ENCODE data around the gene SLC45A2. TPM values are rescaled to one million over a fixed set of nuclear protein-coding genes. Genes with fewer than 3 reads are reported as not detected.
"Not testable (repeated sequence)": the region's sequence is repeated elsewhere in the genome, so short reads cannot be mapped to it uniquely, and the experiment has no call there.

Gene SLC45A2
- total RNA-seq, 1 experiment from 2014 or later = not detected

DNA sequence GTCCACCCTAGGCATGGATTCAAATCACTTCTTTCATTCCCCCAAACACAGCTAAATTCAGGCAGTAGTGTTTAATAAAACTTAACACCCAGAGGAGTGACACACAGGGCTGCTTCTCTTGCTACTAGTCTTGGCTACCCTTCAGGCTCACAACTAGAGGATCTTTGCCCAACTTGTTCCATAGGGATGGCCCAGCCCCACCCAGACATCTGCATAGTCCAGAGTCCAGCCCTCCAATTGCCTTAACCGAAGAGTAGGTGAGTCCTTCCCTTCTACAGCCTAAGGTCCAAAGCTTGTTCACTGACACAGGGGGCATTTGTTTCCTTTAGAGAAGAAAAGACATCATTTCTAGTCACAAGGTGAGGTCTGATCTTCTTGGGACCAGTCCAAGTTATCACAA lies 63.5 kb downstream of the SLC45A2 start:
- no peak for DNase-seq
- Histone ChIP-seq H3K36me3 (ENCODE audit: insufficient read depth, low read length) (no peaks in the 10 kb centered on the region), H3K9me2 (replicated peaks; ENCODE audit: insufficient read depth, low read length) (no peaks in the 10 kb centered on the region), H3K4me1 (ENCODE audit: low read length) (no peaks in the 10 kb centered on the region), H3K27me3 (ENCODE audit: low read length) (no peaks in the 10 kb centered on the region), H3K4me2 (ENCODE audit: low read depth, low read length, poor library complexity, severe bottlenecking) (no peak overlapping the region), H2AFZ (ENCODE audit: low read length) (no peak overlapping the region), H3K4me3 (ENCODE audit: low read length) (no peak overlapping the region), H3K9me3 (ENCODE audit: low read length) (no peaks in the 10 kb centered on the region), H3K27ac (ENCODE audit: low read length) (no peak overlapping the region), H3K9ac (ENCODE audit: low read length) (no peak overlapping the region), H3K79me2 (ENCODE audit: low read length) (no peaks in the 10 kb centered on the region), H4K20me1 (ENCODE audit: insufficient read depth, low read depth, low read length) (no peaks in the 10 kb centered on the region)

DNA sequence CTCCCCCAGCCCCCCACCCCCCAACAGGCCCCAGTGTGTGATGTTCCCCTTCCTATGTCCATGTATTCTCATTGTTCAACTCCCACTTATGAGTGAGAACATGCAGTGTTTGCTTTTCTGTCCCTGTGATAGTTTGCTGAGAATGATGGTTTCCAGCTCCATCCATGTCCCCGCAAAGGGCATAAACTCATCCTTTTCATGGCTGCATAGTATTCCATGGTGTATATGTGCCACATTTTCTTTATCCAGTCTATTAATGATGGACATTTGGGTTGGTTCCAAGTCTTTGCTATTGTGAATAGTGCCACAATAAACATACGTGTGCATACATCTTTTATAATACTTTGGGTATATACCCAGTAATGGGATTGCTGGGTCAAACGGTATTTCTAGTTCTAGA lies 69.6 kb downstream of the SLC45A2 start:
- H3K9ac ChIP-seq (ENCODE audit: low read length); DNase-seq; H3K9me3 ChIP-seq (ENCODE audit: low read length); H2AFZ ChIP-seq (ENCODE audit: low read length); H3K27ac ChIP-seq (ENCODE audit: low read length); H3K4me1 ChIP-seq (ENCODE audit: low read length); H3K36me3 ChIP-seq (ENCODE audit: insufficient read depth, low read length); H3K4me2 ChIP-seq (ENCODE audit: low read depth, low read length, poor library complexity, severe bottlenecking); H3K9me2 ChIP-seq (replicated peaks; ENCODE audit: insufficient read depth, low read length); H4K20me1 ChIP-seq (ENCODE audit: insufficient read depth, low read depth, low read length); H3K4me3 ChIP-seq (ENCODE audit: low read length); H3K79me2 ChIP-seq (ENCODE audit: low read length); H3K27me3 ChIP-seq (ENCODE audit: low read length): not testable (repeated sequence)

DNA sequence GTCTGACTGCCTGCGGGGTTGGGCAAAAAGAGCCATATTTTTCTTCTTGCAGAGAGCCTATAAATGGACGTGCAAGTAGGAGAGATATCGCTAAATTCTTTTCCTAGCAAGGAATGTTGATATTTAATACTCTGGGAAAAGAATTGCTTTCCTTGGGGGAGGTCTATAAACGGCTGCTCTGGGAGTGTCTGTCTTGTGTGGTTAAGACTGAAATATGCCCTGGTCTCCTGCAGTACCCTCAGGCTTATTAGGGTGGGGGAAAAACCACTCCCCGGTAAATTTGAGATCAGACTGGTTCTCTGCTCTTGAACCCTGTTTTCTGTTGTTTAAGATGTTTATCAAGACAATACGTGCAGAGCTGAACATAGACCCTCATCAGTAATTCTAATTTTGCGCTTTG lies 78.2 kb downstream of the SLC45A2 start:
- not testable (repeated sequence) for H4K20me1 ChIP-seq (ENCODE audit: insufficient read depth, low read depth, low read length); H3K27ac ChIP-seq (ENCODE audit: low read length); H2AFZ ChIP-seq (ENCODE audit: low read length); H3K4me3 ChIP-seq (ENCODE audit: low read length); DNase-seq; H3K9me3 ChIP-seq (ENCODE audit: low read length); H3K36me3 ChIP-seq (ENCODE audit: insufficient read depth, low read length); H3K9ac ChIP-seq (ENCODE audit: low read length); H3K9me2 ChIP-seq (replicated peaks; ENCODE audit: insufficient read depth, low read length); H3K27me3 ChIP-seq (ENCODE audit: low read length); H3K79me2 ChIP-seq (ENCODE audit: low read length); H3K4me2 ChIP-seq (ENCODE audit: low read depth, low read length, poor library complexity, severe bottlenecking); H3K4me1 ChIP-seq (ENCODE audit: low read length)

DNA sequence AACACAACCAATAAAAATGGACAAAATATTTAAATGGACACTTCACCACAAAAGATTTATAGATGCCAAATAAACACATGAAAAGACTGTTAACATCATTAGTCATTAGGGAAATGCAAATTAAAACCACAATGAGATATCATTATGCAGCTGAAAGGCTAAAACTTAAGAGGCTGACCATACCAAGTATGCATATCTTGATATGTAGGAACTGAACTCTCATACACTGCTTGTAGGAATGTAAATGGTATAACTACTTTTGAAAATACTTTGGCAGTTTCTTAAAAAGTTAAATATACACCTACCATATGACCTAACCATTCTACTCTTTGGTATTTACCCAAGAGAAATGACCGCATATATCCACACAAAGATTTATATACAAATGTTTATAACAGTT lies 79.1 kb downstream of the SLC45A2 start:
- Histone ChIP-seq H3K27me3 (ENCODE audit: low read length) (no peaks in the 10 kb centered on the region), H3K9ac (ENCODE audit: low read length) (no peak overlapping the region), H3K4me3 (ENCODE audit: low read length) (no peak overlapping the region), H2AFZ (ENCODE audit: low read length) (no peak overlapping the region), H3K79me2 (ENCODE audit: low read length) (no peaks in the 10 kb centered on the region), H3K9me3 (ENCODE audit: low read length) (peaks cover 4% of the 10 kb centered on the region), H3K27ac (ENCODE audit: low read length) (no peak overlapping the region), H3K9me2 (replicated peaks; ENCODE audit: insufficient read depth, low read length) (no peaks in the 10 kb centered on the region), H3K4me1 (ENCODE audit: low read length) (no peaks in the 10 kb centered on the region), H3K4me2 (ENCODE audit: low read depth, low read length, poor library complexity, severe bottlenecking) (no peak overlapping the region), H3K36me3 (ENCODE audit: insufficient read depth, low read length) (no peaks in the 10 kb centered on the region), H4K20me1 (ENCODE audit: insufficient read depth, low read depth, low read length) (no peaks in the 10 kb centered on the region)
- DNase-seq = no peak

DNA sequence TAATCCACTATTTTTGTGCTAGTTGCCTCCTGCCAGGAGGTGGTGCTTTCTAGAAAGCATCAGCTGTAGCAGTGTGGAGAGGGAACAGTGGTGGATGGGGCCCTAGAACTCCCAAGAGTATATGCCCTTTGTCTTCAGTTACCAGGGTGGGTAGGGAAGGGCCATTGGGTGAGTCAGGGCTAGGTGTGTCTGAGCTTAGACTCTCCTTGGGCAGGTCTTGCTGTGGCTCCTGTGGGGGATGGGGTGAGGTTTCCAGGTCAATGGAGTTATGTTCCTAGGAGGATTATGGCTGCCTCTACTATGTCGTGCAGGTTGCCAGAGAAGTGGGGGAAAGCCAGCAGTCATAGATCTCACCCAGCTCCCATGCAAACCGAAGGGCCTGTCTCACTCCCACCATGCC lies 81.4 kb downstream of the SLC45A2 start:
- no peak overlapping the region for H3K4me2 ChIP-seq (ENCODE audit: low read depth, low read length, poor library complexity, severe bottlenecking)
- no peak overlapping the region for H2AFZ ChIP-seq (ENCODE audit: low read length)
- H3K9me3 ChIP-seq (ENCODE audit: low read length) = peaks cover 4% of the 10 kb centered on the region

DNA sequence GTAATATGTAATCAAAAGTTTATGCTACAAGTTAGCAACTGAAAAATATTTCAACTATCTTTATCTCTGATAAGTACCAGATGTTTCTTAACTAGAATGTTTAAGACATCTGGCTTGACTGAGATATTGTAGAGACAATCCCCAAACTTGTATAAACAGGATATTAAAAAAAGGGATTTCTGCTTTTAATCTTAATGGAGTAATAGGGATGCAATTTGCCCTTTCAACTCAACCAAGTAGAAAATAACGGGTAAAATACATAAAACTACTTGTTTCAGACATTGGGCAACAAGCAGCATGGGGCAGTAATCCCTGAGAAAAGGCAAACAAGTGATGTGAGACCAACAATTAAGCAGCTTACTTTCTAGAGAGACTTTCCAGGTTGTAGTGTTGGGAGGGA lies 83.3 kb downstream of the SLC45A2 start:
- H3K9me3 ChIP-seq (ENCODE audit: low read length) = no peaks in the 10 kb centered on the region; the same call in none of the 2 replicates
- no peak overlapping the region for H3K27ac ChIP-seq (ENCODE audit: low read length)
- no peaks in the 10 kb centered on the region for H3K79me2 ChIP-seq (ENCODE audit: low read length)
- H3K4me2 ChIP-seq (ENCODE audit: low read depth, low read length, poor library complexity, severe bottlenecking) = no peak overlapping the region
- no peaks in the 10 kb centered on the region for H3K4me1 ChIP-seq (ENCODE audit: low read length)
- no peaks in the 10 kb centered on the region for H4K20me1 ChIP-seq (ENCODE audit: insufficient read depth, low read depth, low read length)
- H3K27me3 ChIP-seq (ENCODE audit: low read length) = no peaks in the 10 kb centered on the region
- H3K36me3 ChIP-seq (ENCODE audit: insufficient read depth, low read length) = no peaks in the 10 kb centered on the region
- no peak overlapping the region for H3K4me3 ChIP-seq (ENCODE audit: low read length)
- DNase-seq = no peak
- no peak overlapping the region for H2AFZ ChIP-seq (ENCODE audit: low read length)
- no peaks in the 10 kb centered on the region for H3K9me2 ChIP-seq (replicated peaks; ENCODE audit: insufficient read depth, low read length)
- H3K9ac ChIP-seq (ENCODE audit: low read length) = no peak overlapping the region

More for the DNA sequence above, 81.4 kb downstream of the SLC45A2 start:
- H3K36me3 ChIP-seq (ENCODE audit: insufficient read depth, low read length) = no peaks in the 10 kb centered on the region
- H4K20me1 ChIP-seq (ENCODE audit: insufficient read depth, low read depth, low read length) = no peaks in the 10 kb centered on the region
- no peaks in the 10 kb centered on the region for H3K79me2 ChIP-seq (ENCODE audit: low read length)
- no peak for DNase-seq
- H3K4me3 ChIP-seq (ENCODE audit: low read length) = no peak overlapping the region
- no peak overlapping the region for H3K9ac ChIP-seq (ENCODE audit: low read length)
- H3K27ac ChIP-seq (ENCODE audit: low read length) = no peak overlapping the region
- no peaks in the 10 kb centered on the region for H3K27me3 ChIP-seq (ENCODE audit: low read length)
- no peaks in the 10 kb centered on the region for H3K4me1 ChIP-seq (ENCODE audit: low read length)
- H3K9me2 ChIP-seq (replicated peaks; ENCODE audit: insufficient read depth, low read length) = no peaks in the 10 kb centered on the region

Small RNAs within 50 kb of the gene (small RNA-seq; reads per million reads assigned to genes)
- not detected for gene AC139783.1

Other genes with a start within 250 kb of the SLC45A2 start
- gene ADAMTS12, start 92.7 kb downstream of the SLC45A2 start, total RNA-seq (2014; rRNA removed; shearing (Covaris generic); ENCODE audit: low replicate concordance) = not detected in 2 replicates
- not detected in 2 replicates for gene RXFP3, start 48.3 kb downstream of the SLC45A2 start, total RNA-seq (2014; rRNA removed; shearing (Covaris generic); ENCODE audit: low replicate concordance)
- gene AMACR, start 23.4 kb upstream of the SLC45A2 start, total RNA-seq (2014; rRNA removed; shearing (Covaris generic); ENCODE audit: low replicate concordance) = 5.4 and 10.5 TPM in 2 replicates
- 12.9 and 20.5 TPM in 2 replicates for gene C1QTNF3, start 58.5 kb upstream of the SLC45A2 start, total RNA-seq (2014; rRNA removed; shearing (Covaris generic); ENCODE audit: low replicate concordance)

All from Karpas-422 (cell line).